ENCODE results near the gene PHLPP1. TPM values are rescaled to one million over a fixed set of nuclear protein-coding genes. Genes with fewer than 3 reads are reported as not detected.

Gene PHLPP1
- total RNA-seq, 2 experiments from 2014 or later: 9.0 to 12.4 TPM

- no peak for DNase-seq (ENCODE audit: low spot score)
- H3K27ac ChIP-seq (ENCODE audit: low read depth, low read length, poor library complexity, severe bottlenecking): no peak overlapping the region
- no peaks in the 10 kb centered on the region for H3K9me2 ChIP-seq (ENCODE audit: insufficient read depth, low read length)
- ChIA-PET CTCF (ENCODE audit: unreplicated experiment) (no interaction called here), POLR2A (interaction anchor here (0.7 kb wide), 1 partner anchor 392 kb away, joined by 3 read pairs; no protein-coding TSS in a partner anchor)
- no peaks in the 10 kb centered on the region for H3K9me3 ChIP-seq (ENCODE audit: low read length)
- no peak overlapping the region for H2AFZ ChIP-seq (ENCODE audit: low read length)
- H3K79me2 ChIP-seq (ENCODE audit: insufficient read depth, low read depth, low read length): no peaks in the 10 kb centered on the region
- H4K20me1 ChIP-seq (ENCODE audit: insufficient read depth, low read length): no peaks in the 10 kb centered on the region
- TF ChIP-seq EZH2phosphoT487 (IDR thresholded peaks at IDR 0.05; ENCODE audit: borderline replicate concordance, low read depth, low read length) (no peak), CTCF (conservative IDR thresholded peaks at IDR 0.05; ENCODE audit: low read length) (no peak)
- intact Hi-C loops (cut with micrococcal nuclease; ENCODE audit: unreplicated experiment): no loop called here
- no peak overlapping the region for H3K4me2 ChIP-seq (ENCODE audit: low read length)
- no peaks in the 10 kb centered on the region for H3K4me1 ChIP-seq (ENCODE audit: insufficient read depth, low read length, poor library complexity, severe bottlenecking)
- no peak overlapping the region for H3K4me3 ChIP-seq (ENCODE audit: low read depth, low read length, poor library complexity, severe bottlenecking)
- H3K36me3 ChIP-seq (ENCODE audit: insufficient read depth, low read length): no peaks in the 10 kb centered on the region
- BruUV-seq (replicated peaks): no TSS peak
Measured at GRCh38 chr18:62852851-62853250, 137.5 kb downstream of the PHLPP1 start.

- no TSS peak for BruUV-seq (replicated peaks)
- ChIA-PET CTCF (ENCODE audit: unreplicated experiment) (no interaction called here), POLR2A (no interaction called here)
- H3K27ac ChIP-seq (ENCODE audit: low read depth, low read length, poor library complexity, severe bottlenecking): no peak overlapping the region
- H4K20me1 ChIP-seq (ENCODE audit: insufficient read depth, low read length): no peaks in the 10 kb centered on the region
- no peak overlapping the region for H3K4me3 ChIP-seq (ENCODE audit: low read depth, low read length, poor library complexity, severe bottlenecking)
- H2AFZ ChIP-seq (ENCODE audit: low read length): no peak overlapping the region
- TF ChIP-seq EZH2phosphoT487 (IDR thresholded peaks at IDR 0.05; ENCODE audit: borderline replicate concordance, low read depth, low read length) (no peak), CTCF (conservative IDR thresholded peaks at IDR 0.05; ENCODE audit: low read length) (no peak)
- H3K9me2 ChIP-seq (ENCODE audit: insufficient read depth, low read length): no peaks in the 10 kb centered on the region
- DNase-seq (ENCODE audit: low spot score): no peak
- no peaks in the 10 kb centered on the region for H3K79me2 ChIP-seq (ENCODE audit: insufficient read depth, low read depth, low read length)
- no peak overlapping the region for H3K4me2 ChIP-seq (ENCODE audit: low read length)
- no peaks in the 10 kb centered on the region for H3K4me1 ChIP-seq (ENCODE audit: insufficient read depth, low read length, poor library complexity, severe bottlenecking)
- intact Hi-C loops (cut with micrococcal nuclease; ENCODE audit: unreplicated experiment): no loop called here
- no peaks in the 10 kb centered on the region for H3K9me3 ChIP-seq (ENCODE audit: low read length)
- no peaks in the 10 kb centered on the region for H3K36me3 ChIP-seq (ENCODE audit: insufficient read depth, low read length)
Measured at GRCh38 chr18:62856294-62856693, 141.0 kb downstream of the PHLPP1 start.

GRCh38 chr18:62857263-62857976 lies 142.1 kb downstream of the PHLPP1 start:
- Histone ChIP-seq H3K36me3 (ENCODE audit: insufficient read depth, low read length) (no peaks in the 10 kb centered on the region), H3K9me3 (ENCODE audit: low read length) (no peaks in the 10 kb centered on the region), H3K4me1 (ENCODE audit: insufficient read depth, low read length, poor library complexity, severe bottlenecking) (no peaks in the 10 kb centered on the region), H2AFZ (ENCODE audit: low read length) (no peak overlapping the region), H3K9me2 (ENCODE audit: insufficient read depth, low read length) (no peaks in the 10 kb centered on the region), H4K20me1 (ENCODE audit: insufficient read depth, low read length) (no peaks in the 10 kb centered on the region), H3K4me2 (ENCODE audit: low read length) (no peak overlapping the region), H3K4me3 (ENCODE audit: low read depth, low read length, poor library complexity, severe bottlenecking) (no peak overlapping the region), H3K27ac (ENCODE audit: low read depth, low read length, poor library complexity, severe bottlenecking) (no peak overlapping the region), H3K79me2 (ENCODE audit: insufficient read depth, low read depth, low read length) (no peaks in the 10 kb centered on the region)
- DNase-seq (ENCODE audit: low spot score): no peak
- intact Hi-C loops (cut with micrococcal nuclease; ENCODE audit: unreplicated experiment): no loop called here
- BruUV-seq (replicated peaks): no TSS peak
- CTCF ChIA-PET (ENCODE audit: unreplicated experiment): no interaction called here
- POLR2A ChIA-PET: no interaction called here
- TF ChIP-seq EZH2phosphoT487 (IDR thresholded peaks at IDR 0.05; ENCODE audit: borderline replicate concordance, low read depth, low read length) (no peak), CTCF (conservative IDR thresholded peaks at IDR 0.05; ENCODE audit: low read length) (no peak)

All from OCI-LY7 (cell line).